SU-DHL-6 (cell line): ENCODE results near the gene USP24.
"Not testable (repeated sequence)": the region's sequence is repeated elsewhere in the genome, so short reads cannot be mapped to it uniquely, and the experiment has no call there.

ENCODE experiments used
- H2AFZ ChIP-seq: fragments of 200-600 bp; sonication (generic); 2 replicates; pipeline ENCODE4 v1.6.1; 2014; ENCODE audit warnings: low read depth, mild to moderate bottlenecking, moderate library complexity, mixed read lengths, antibody characterized with exemption, low read length; ENCODE audit not compliant: severe bottlenecking
- H3F3A ChIP-seq: fragments of 200-600 bp; shearing (Covaris generic); 2 replicates; pipeline ENCODE4 v1.6.0; 2016; ENCODE audit warnings: antibody characterized with exemption, mild to moderate bottlenecking; ENCODE audit not compliant: insufficient read depth
- H3K27ac ChIP-seq: fragments of 200-600 bp; sonication (generic); 2 replicates; pipeline ENCODE4 v1.5.1; 2016; ENCODE audit warnings: low read depth, mild to moderate bottlenecking, low read length, moderate library complexity, mixed read lengths
- H3K27me3 ChIP-seq: fragments of 200-600 bp; sonication (generic), shearing (Covaris generic); 2 replicates; pipeline ENCODE4 v1.6.0; 2014; ENCODE audit warnings: mild to moderate bottlenecking, low read length
- H3K36me3 ChIP-seq: fragments of 200-600 bp; sonication (generic); 2 replicates; pipeline ENCODE4 v1.6.1; 2014; ENCODE audit warnings: mild to moderate bottlenecking, low read length, mixed read lengths
- H3K4me2 ChIP-seq: fragments of 300-600, 200-600 bp; shearing (Covaris generic), sonication (generic); 2 replicates; pipeline ENCODE4 v1.6.0; 2014; ENCODE audit warnings: low read length, low read depth, mild to moderate bottlenecking; ENCODE audit not compliant: poor library complexity, severe bottlenecking
- H3K4me3 ChIP-seq: fragments of 200-600 bp; sonication (generic); 2 replicates; pipeline ENCODE4 v1.5.1; 2014; ENCODE audit warnings: antibody characterized with exemption, low read length, mild to moderate bottlenecking, mixed read lengths; ENCODE audit not compliant: insufficient read depth, poor library complexity, severe bottlenecking
- H3K79me2 ChIP-seq: fragments of 200-600 bp; sonication (generic); 2 replicates; pipeline ENCODE4 v1.6.1; 2014; ENCODE audit warnings: mild to moderate bottlenecking, low read length, moderate library complexity; ENCODE audit not compliant: insufficient read depth
- H3K9ac ChIP-seq: fragments of 200-600 bp; sonication (generic); 2 replicates; pipeline ENCODE4 v1.7.0; 2014; ENCODE audit warnings: mild to moderate bottlenecking, low read length
- H3K9me2 ChIP-seq: fragments of 200-600 bp; sonication (generic); replicated peaks from 2 replicates; pipeline ENCODE4 v1.6.1; 2014; ENCODE audit warnings: low read length; ENCODE audit not compliant: insufficient read depth
- H3K9me3 ChIP-seq: fragments of 200-600 bp; sonication (generic); 2 replicates; pipeline ENCODE4 v1.6.1; 2014; ENCODE audit warnings: low read length, mixed read lengths; ENCODE audit not compliant: insufficient read depth
- H4K20me1 ChIP-seq: fragments of 200-600 bp; sonication (generic); 2 replicates; pipeline ENCODE4 v1.6.1; 2014; ENCODE audit warnings: low read depth, mild to moderate bottlenecking, antibody characterized with exemption, low read length, moderate library complexity, mixed read lengths
- CTCF ChIP-seq: fragments of 200-600 bp; sonication (generic); IDR thresholded peaks from one replicate; pipeline ENCODE4 v1.5.1; 2017; ENCODE audit warnings: antibody characterized with exemption, mild to moderate bottlenecking, low read length, moderate library complexity; ENCODE audit not compliant: insufficient read depth, poor library complexity, severe bottlenecking
- EZH2phosphoT487 ChIP-seq: fragments of 200-600 bp; sonication (generic), shearing (Covaris generic); conservative IDR thresholded peaks from 2 replicates; pipeline ENCODE4 v1.6.1; 2018; ENCODE audit warnings: mild to moderate bottlenecking, antibody characterized with exemption, low read length, moderate library complexity, mixed read lengths

The USP24 gene

DNA sequence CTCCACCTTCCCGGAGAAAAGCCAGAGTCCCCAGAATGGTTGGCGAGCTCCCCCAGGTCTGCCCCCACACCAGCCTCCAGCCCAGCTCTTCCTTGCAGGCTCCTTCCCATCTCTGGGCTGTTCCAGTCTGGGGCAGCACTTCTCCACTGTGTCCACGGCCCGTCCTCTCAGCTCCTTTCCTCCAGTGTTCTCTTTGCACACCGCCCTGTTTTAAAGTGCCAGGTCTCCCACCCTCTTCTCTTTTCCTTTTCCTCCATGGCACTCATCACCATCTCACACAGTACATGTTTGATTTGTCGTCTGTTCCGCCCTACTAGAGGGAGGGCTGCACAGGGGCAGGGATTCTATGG lies 181.9 kb downstream of the USP24 start:
- TF ChIP-seq CTCF (no peak), EZH2phosphoT487 (no peak)
- H2AFZ ChIP-seq, result no peak overlapping the region
- H3K36me3 ChIP-seq, result no peaks in the 10 kb centered on the region
- H3F3A ChIP-seq, result no peaks in the 10 kb centered on the region
- no peak overlapping the region for H3K4me3 ChIP-seq
- no peaks in the 10 kb centered on the region for H4K20me1 ChIP-seq
- H3K4me2 ChIP-seq, result no peak overlapping the region
- H3K27me3 ChIP-seq, result no peaks in the 10 kb centered on the region
- no peak overlapping the region for H3K9ac ChIP-seq
- no peaks in the 10 kb centered on the region for H3K9me3 ChIP-seq
- no peak overlapping the region for H3K27ac ChIP-seq
- no peaks in the 10 kb centered on the region for H3K79me2 ChIP-seq
- H3K9me2 ChIP-seq, result no peaks in the 10 kb centered on the region

- not testable (repeated sequence) for H3K4me2 ChIP-seq, H3K9me2 ChIP-seq, H3K9ac ChIP-seq, H4K20me1 ChIP-seq, H3K9me3 ChIP-seq, H3K4me3 ChIP-seq, H3F3A ChIP-seq, H2AFZ ChIP-seq, H3K36me3 ChIP-seq, H3K79me2 ChIP-seq, H3K27ac ChIP-seq, H3K27me3 ChIP-seq
These were observed 184.1 kb downstream of the USP24 start for GRCh38 chr1:55031098-55031497.

- not testable (repeated sequence) for H3K9ac ChIP-seq
These were observed 188.5 kb downstream of the USP24 start for GRCh38 chr1:55026682-55027081.

GRCh38 chr1:55024163-55024562 lies 191.0 kb downstream of the USP24 start:
- H3F3A ChIP-seq, H3K36me3 ChIP-seq, H3K9me2 ChIP-seq, H4K20me1 ChIP-seq, H3K4me3 ChIP-seq, H3K9me3 ChIP-seq, H3K9ac ChIP-seq, H3K27me3 ChIP-seq, H2AFZ ChIP-seq, H3K79me2 ChIP-seq, H3K27ac ChIP-seq, H3K4me2 ChIP-seq: not testable (repeated sequence)

More at GRCh38 chr1:55026682-55027081, 188.5 kb downstream of the USP24 start:
- H3K36me3 ChIP-seq, H3K27me3 ChIP-seq, H3K79me2 ChIP-seq, H3K9me2 ChIP-seq, H2AFZ ChIP-seq, H3K9me3 ChIP-seq, H3K4me2 ChIP-seq, H4K20me1 ChIP-seq, H3F3A ChIP-seq, H3K4me3 ChIP-seq, H3K27ac ChIP-seq: not testable (repeated sequence)

- no peak overlapping the region for H2AFZ ChIP-seq
- no peak overlapping the region for H3K9ac ChIP-seq
- no peaks in the 10 kb centered on the region for H3K9me3 ChIP-seq
- H3K36me3 ChIP-seq, result no peaks in the 10 kb centered on the region
- H3K9me2 ChIP-seq, result no peaks in the 10 kb centered on the region
- no peaks in the 10 kb centered on the region for H3K79me2 ChIP-seq
- H3K4me3 ChIP-seq, result no peak overlapping the region
- H3K27ac ChIP-seq, result no peak overlapping the region
- no peaks in the 10 kb centered on the region for H4K20me1 ChIP-seq
- no peaks in the 10 kb centered on the region for H3K27me3 ChIP-seq
- no peak for TF ChIP-seq EZH2phosphoT487
- peak; percentile 59 for TF ChIP-seq CTCF
- no peaks in the 10 kb centered on the region for H3F3A ChIP-seq
- no peak overlapping the region for H3K4me2 ChIP-seq
These were observed 193.1 kb downstream of the USP24 start for GRCh38 chr1:55021942-55022546.
